Measurements from ENCODE around the gene PRKCD. TPM values are rescaled to one million over a fixed set of nuclear protein-coding genes. Genes with fewer than 3 reads are reported as not detected.

PRKCD gene
- total RNA-seq, 1 donor from 2014 or later, result 16.1 TPM

GRCh38 chr3:53151465-53151864 lies 9.5 kb upstream of the PRKCD start:
- H3K4me3 Mint-ChIP-seq, result no peak overlapping the region
- peaks cover 11% of the 10 kb centered on the region for H3K27me3 Mint-ChIP-seq (ENCODE audit: low read depth)
- H3K9me3 Mint-ChIP-seq, result no peaks in the 10 kb centered on the region
- no peak for DNase-seq (ENCODE audit: low spot score in 2 of 2, unreplicated experiment in 2 of 2)
- TF ChIP-seq CTCF (IDR thresholded peaks at IDR 0.05; ENCODE audit: unreplicated experiment), result no peak
- H3K27ac Mint-ChIP-seq, result no peak overlapping the region
- H3K4me1 Mint-ChIP-seq, result peaks cover 26% of the 10 kb centered on the region
- H3K36me3 Mint-ChIP-seq, result no peaks in the 10 kb centered on the region

- peaks cover 16% of the 10 kb centered on the region for H3K27me3 Mint-ChIP-seq (ENCODE audit: low read depth)
- peaks cover 30% of the 10 kb centered on the region for H3K4me1 Mint-ChIP-seq
- H3K4me3 Mint-ChIP-seq, result no peak overlapping the region
- no peaks in the 10 kb centered on the region for H3K36me3 Mint-ChIP-seq
- no peak overlapping the region for H3K27ac Mint-ChIP-seq
- DNase-seq (ENCODE audit: low spot score in 2 of 2, unreplicated experiment in 2 of 2), result no peak
- no peaks in the 10 kb centered on the region for H3K9me3 Mint-ChIP-seq
- no peak for TF ChIP-seq CTCF (IDR thresholded peaks at IDR 0.05; ENCODE audit: unreplicated experiment)
These were observed 8.9 kb upstream of the PRKCD start for GRCh38 chr3:53151870-53152660.

GRCh38 chr3:53153264-53153823 lies 7.7 kb upstream of the PRKCD start:
- Mint-ChIP-seq H3K9me3 (no peaks in the 10 kb centered on the region), H3K27me3 (ENCODE audit: low read depth) (peaks cover 25% of the 10 kb centered on the region), H3K4me1 (peaks cover 32% of the 10 kb centered on the region), H3K4me3 (no peak overlapping the region), H3K36me3 (no peaks in the 10 kb centered on the region), H3K27ac (no peak overlapping the region)
- no peak for DNase-seq (ENCODE audit: low spot score in 2 of 2, unreplicated experiment in 2 of 2)
- TF ChIP-seq CTCF (IDR thresholded peaks at IDR 0.05; ENCODE audit: unreplicated experiment), result no peak

- Mint-ChIP-seq H3K4me3 (no peak overlapping the region), H3K27me3 (ENCODE audit: low read depth) (peaks cover 30% of the 10 kb centered on the region), H3K4me1 (peaks cover 32% of the 10 kb centered on the region), H3K9me3 (no peaks in the 10 kb centered on the region), H3K36me3 (no peaks in the 10 kb centered on the region), H3K27ac (no peak overlapping the region)
- no peak for DNase-seq (ENCODE audit: low spot score in 2 of 2, unreplicated experiment in 2 of 2)
- TF ChIP-seq CTCF (IDR thresholded peaks at IDR 0.05; ENCODE audit: unreplicated experiment), result no peak
These were observed 7.0 kb upstream of the PRKCD start for GRCh38 chr3:53153980-53154379.

- no peaks in the 10 kb centered on the region for H3K9me3 Mint-ChIP-seq
- TF ChIP-seq CTCF (IDR thresholded peaks at IDR 0.05; ENCODE audit: unreplicated experiment), result no peak
- no peaks in the 10 kb centered on the region for H3K36me3 Mint-ChIP-seq
- H3K4me3 Mint-ChIP-seq, result no peak overlapping the region
- no peak for DNase-seq (ENCODE audit: low spot score in 2 of 2, unreplicated experiment in 2 of 2)
- H3K27ac Mint-ChIP-seq, result no peak overlapping the region
- peaks cover 39% of the 10 kb centered on the region for H3K27me3 Mint-ChIP-seq (ENCODE audit: low read depth)
- H3K4me1 Mint-ChIP-seq, result peaks cover 32% of the 10 kb centered on the region
These were observed 6.1 kb upstream of the PRKCD start for GRCh38 chr3:53154881-53155285.
